Stimulated activated CD8-positive, alpha-beta memory T cell treated with anti-CD3 and anti-CD28 coated beads, Interleukin-15, amount 100 ng/mL, for 1 hour (primary cell): ENCODE data around the gene PLEKHM1.

Experiments used
- DNase-seq: peaks from one replicate; pipeline ENCODE4 v3.0.0-alpha.2; 2020; ENCODE audit warnings: low read depth

The PLEKHM1 gene

DNA sequence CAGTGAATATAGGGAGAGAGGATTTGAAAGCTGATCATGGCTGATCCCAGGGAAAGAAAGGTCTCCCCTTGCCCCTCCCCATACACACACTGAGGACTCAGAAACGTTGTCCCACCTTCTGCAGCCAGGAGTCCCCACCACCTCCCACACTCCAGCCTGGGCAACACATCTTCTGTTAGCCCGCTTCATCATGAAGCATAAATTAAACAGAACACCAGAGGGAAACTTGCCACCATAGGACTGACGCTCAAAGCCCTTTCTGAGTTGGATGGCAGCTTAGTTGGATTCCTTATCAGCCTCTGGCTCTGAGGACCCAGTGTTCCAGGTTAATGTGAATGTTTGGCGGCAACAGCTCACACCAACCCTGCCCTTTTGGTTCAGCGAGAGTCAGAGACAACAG, 91.7 kb downstream of the PLEKHM1 start:
- DNase-seq, result no peak

DNA sequence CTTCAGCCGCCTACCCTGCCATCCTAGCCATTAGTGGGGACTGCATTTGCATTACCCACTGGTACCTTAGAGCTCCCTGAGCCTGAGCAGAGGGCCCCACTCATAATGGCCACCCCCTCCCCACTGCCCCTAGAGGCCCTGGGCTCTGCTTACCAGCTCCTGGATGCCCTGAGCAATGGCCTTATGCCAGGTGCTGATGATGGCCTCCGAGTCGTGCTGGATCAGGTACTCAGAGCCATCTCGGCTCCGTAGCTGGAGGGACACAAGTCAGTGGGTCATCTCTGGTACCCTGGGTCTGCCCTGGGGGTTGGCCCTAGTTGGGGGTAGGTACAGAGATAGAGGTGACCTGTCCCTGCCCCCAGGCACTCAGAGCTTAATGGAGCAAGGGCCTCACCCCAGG, 92.7 kb downstream of the PLEKHM1 start:
- no peak for DNase-seq

DNA sequence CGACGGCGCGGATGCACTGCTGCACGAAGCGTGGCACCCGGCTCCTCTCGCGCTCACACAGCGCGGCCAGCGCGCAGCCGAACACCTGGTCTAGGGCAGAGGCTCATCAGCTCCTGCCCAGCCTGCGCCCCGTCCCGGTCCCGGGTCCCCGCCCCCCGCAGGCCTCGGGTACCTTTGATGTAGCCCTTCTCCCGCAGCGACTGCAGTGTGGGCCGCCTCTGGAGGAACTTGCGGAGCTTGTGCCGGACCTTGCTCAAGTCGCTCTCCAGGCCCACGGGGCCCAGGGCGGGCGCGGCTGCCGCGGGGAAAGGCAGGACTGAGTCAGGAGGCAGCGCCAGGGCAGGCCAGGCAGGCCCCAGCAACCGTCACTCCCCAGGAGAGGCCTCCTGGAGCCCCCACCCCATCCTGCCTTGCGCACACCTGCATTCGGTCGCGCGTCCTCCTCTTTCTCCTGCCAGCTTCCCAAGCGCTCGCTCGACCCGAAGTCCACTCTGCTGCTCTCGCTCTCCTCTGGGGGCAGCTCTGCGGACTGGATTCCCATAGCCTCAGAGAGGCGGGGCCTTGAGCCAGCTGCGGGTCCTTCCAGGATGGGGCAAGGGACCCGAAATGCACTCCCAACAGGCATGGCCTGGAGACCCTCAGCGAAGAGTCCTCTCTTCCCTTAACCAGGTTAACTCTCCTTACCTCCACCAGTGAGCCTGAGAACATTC, 93.9 kb downstream of the PLEKHM1 start:
- DNase-seq, result no peak

DNA sequence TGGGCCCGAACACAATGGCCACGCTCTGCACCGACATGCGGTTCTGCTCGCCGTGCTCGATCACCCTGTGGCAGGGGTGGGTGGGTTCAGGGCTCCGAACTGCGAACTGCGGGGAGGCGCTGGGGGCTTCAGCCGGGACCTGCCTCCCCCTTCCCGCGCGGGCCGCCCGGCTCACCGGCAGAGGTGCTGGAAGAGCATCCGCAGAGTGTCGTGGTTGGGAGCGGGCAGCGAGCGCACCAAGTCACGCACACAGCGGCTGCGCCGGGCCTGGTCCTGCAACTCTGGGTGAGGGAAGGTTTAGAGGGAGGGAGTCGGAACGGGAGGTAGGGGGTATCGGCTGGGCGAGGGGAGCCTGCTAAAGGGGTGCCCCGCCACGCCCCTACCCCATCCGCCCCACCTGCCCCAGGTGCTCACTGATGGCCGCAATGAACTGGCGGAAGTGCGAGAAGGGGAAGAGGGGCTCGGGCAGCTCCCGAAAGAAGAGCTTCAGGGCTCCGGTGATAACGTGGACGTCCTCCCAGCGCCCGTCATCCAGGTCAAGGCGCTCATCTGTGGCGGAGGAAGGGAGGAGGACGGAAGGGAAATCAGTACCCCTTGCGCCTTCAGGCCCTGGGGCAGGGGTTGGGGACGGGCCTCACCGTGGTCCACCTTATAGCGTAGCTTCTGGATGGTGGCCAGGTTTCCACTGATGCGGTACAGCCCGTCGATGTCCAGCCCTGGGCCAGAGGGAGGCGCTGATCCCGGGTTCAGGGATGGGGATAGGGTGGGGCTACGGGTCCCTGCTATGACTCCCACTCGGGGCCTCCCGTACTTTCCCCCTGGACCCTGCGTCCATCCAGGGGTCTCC, 94.7 kb downstream of the PLEKHM1 start:
- DNase-seq, result no peak

DNA sequence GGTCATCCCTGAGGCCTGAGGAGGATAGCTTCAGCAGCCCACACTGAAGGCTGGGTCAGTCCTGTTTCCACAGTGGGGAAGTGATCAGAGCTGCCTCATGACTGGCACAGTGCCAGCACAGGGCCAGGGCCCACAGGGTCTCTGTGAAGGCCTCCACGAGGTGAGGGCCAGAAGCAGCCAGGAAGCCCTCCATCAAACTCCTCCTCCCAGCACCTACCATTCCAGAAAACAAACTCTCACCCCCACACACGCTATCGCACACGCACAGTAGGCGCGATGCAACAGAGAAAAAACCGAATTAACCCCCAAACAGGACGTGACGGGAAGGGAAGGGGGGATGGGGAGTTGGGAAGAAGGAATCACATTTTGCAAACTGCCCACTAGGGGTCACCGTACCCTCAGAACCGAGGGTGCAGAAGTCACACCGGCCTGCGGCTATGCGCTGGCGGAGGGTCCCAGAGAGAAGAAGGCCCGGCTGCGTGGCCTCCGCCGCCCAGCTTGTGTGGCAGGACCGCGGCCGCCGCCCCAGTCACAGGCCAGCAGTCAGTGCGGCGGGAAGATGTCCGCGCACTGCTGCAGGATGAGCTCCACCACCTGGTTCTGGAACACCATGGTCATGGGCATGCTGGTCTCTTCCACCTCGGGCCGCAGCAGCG, 95.5 kb downstream of the PLEKHM1 start:
- no peak for DNase-seq

DNA sequence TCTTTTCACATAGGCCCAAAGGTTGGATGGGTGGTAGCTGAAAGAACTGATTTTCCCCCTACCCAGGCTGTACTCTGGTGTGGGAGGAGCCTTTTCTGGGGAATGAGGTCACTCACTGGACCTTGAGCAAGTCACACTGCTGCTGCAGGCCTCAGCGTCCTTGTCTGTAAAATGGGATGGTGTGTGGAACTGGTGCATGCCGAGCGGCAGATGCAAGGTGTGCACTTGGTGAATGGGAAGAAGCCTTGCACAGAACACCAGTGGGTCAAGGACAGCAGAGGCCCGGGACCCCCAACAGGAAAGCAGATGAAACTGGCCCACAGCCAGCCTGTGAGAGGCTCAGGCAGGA, 96.0 kb downstream of the PLEKHM1 start:
- DNase-seq, result no peak

DNA sequence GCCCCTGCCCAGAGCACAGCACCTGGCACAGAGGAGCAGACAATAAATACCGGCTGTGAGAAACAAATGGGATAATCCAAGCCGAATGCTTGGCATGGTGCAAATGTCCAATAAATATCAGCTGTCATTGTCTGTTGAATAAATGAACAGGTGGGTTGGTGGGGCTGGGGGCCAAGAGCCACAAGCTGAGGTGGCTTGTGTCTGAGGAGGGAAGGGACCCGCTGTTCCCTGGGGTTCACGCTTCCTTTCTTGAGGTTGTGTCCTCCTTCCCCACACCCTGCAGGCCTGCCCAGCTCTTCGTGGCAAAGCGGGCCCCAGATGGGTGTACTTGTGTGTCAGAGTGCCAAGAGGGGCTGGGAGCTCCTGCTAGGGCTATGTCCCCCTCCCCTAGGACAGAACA, 96.4 kb downstream of the PLEKHM1 start:
- DNase-seq, result no peak

DNA sequence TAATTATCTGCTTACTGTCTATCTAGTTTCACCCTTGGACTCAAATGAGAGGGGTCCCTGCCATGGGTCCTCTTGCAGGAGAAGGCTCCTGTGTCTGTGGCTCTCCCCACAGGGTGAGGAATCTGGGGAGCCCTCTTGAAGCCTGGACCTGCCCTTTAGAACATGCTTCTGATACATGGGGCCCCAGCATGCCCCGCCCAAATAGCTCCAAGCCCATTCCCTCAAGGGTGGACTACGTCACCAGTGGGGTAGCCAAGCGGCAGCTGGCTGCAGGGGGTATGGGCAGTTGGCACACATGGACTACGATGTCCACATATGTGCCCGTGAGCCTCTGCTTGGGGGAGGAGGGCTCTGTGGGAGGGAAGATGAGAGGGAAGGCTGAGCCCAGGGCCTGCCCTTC, 97.1 kb downstream of the PLEKHM1 start:
- no peak for DNase-seq

DNA sequence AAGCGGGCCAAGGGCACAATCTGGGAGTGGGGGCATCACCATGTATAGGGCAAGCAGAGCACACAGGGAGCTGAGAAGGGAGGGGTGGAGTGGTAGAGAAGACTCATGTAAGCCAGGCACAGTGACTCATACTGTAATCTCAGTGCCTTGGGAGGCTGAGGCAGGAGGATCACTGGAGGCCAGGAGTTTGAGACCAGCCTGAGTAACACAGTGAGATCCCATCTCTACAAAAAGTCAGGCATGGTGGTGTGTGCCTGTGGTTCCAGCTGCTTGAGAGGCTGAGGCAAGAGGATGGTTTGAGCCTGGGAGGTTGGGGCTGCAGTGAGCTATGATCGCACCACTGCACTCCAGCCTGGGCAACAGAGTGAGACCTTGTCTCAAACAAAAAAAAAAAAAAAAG, 98.6 kb downstream of the PLEKHM1 start:
- DNase-seq, result no peak

DNA sequence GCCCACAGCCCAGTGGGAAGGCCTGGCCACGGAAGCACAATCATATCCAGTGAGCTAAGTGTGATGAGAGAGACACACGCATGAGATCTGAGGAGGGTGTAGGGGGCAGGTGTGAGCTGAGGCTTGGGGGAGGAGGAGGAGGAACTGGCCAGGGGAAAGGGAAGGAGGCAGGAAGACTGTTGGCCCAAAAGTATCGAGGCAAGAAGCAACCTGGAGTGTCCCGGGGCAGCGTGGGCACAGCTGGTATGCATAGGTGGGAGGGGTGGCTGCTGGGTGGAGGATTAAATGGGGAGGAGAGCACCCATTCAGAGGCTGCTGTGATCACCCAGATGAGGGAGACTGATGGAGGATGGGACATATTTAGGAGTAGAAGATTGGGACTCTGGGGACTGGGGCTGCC, 99.2 kb downstream of the PLEKHM1 start:
- DNase-seq, result no peak

DNA sequence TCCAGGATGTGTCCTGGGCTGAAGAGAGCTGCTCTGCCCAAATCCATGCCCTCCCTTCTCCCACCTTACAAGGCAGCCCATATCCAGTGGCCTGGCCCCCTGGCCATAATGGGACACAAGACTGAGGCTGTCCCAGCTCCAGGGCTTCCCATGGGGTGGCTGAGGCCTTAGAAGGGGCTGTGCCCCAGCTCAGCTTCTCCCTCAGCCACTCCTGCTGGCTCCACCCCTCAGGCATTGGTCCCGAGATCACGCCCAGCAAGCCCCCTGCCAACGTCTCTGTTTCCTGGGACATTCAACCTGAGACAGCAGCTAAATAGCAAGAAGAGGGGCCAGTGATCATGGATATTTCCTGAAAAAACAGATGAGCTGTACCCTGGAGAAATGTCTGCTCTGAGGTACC, 101.2 kb downstream of the PLEKHM1 start:
- DNase-seq, result no peak

DNA sequence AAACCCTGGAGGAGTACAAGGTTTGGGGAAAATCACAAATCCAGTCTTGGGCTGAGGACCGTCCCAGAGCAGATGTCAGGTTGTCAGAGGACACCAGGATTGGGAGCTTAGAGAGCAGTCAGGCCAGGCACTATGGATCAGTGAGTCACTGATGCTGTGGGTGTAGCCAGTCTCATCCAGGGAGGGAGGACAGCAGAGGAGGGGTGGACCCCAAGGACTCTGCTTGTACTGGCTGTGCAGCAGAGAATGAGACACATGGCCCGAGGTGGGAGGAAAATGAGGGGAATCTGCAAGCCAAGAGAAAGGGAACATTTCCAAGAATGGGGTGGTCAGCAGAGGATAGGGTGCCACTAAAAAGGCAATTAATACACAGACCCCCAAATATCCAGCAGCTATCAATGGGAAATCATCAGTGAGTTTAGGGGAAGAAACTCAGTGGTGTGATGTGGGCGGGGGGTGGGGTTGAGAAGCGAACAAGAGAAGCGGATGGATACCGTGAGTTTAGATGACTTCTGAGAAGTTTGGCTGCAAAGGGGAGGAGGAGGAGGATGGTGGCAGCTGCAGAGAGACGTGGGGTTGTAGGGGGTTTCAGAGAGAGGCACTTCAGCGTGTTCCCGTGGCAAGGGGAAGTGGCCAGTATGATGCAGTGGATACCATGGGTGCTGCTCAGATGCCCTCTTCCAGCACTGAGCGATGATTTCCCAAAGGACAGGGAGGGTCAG, 101.8 kb downstream of the PLEKHM1 start:
- DNase-seq, result no peak

DNA sequence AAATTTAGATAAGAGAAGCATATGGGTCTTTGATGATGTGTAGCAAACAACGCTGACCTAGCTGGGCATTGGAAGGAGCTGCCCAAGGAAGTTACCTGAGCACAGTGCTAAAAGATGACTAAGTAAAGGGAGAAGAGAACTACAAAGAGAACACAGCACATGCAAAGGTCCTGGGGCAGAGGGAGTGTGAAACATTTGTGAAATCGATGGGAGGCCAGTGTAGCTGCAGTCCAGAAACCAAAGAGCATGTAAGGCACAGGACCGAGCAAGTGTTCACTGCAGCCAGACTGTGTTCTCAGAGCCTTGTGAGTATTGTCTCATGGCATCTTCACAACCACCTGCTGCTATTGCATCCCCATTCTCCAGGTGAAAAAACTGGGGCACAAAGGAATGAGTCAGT, 102.8 kb downstream of the PLEKHM1 start:
- no peak for DNase-seq

DNA sequence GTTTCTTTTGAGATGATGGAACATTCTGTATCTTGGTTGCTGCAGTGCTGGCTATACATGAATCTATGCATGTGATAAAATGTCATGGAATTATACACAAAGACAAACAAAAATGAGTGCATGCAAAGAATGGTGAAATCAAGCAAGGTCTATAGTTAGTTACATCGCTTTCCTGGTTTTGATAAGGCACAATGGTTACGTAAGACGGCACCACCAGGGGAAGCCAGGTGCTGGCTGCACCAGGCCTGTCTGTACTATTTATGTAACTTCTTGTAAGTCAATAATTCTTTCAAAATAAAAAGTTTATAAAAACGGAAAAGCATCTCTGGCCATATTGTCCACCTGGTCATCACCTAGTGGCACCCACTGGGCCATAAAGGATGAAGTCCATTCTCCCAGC, 104.3 kb downstream of the PLEKHM1 start:
- no peak for DNase-seq
